ENCODE measurements around the gene ARID3B.

DNA sequence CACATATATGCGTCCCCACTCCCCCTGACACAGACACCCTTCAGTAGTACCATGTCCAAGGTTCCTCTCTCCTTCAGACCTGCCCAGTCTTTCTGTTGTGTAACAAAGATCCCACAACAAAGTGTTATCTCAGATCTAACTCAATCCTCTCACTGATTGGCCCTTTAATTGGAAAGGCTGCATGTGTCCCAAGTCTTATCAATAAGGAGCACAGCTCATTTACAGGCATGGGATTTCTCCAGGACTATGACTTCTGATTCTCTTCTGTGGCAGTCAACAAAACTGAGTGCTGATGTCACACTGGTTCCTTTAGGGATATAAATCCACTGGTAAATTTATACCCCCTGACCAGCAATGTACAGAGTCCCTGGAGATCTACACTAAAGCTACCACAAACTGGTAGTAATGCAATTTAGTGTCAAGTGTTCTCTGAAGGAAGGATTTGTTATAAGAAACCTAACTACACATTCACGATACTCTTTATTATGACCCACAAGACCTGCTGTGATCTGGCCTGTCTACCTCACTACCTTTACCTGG, 102.7 kb downstream of the ARID3B start:
- TF ChIP-seq, protein P1, sequence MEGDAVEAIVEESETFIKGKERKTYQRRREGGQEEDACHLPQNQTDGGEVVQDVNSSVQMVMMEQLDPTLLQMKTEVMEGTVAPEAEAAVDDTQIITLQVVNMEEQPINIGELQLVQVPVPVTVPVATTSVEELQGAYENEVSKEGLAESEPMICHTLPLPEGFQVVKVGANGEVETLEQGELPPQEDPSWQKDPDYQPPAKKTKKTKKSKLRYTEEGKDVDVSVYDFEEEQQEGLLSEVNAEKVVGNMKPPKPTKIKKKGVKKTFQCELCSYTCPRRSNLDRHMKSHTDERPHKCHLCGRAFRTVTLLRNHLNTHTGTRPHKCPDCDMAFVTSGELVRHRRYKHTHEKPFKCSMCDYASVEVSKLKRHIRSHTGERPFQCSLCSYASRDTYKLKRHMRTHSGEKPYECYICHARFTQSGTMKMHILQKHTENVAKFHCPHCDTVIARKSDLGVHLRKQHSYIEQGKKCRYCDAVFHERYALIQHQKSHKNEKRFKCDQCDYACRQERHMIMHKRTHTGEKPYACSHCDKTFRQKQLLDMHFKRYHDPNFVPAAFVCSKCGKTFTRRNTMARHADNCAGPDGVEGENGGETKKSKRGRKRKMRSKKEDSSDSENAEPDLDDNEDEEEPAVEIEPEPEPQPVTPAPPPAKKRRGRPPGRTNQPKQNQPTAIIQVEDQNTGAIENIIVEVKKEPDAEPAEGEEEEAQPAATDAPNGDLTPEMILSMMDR (conservative IDR thresholded peaks at IDR 0.05; ENCODE audit: low read depth, low read length), result no peak
- TF ChIP-seq RAD21 (IDR thresholded peaks at IDR 0.05; ENCODE audit: low read length) (no peak), POLR2A (IDR thresholded peaks at IDR 0.05; ENCODE audit: low read depth, low read length) (no peak), MAZ (IDR thresholded peaks at IDR 0.05; ENCODE audit: borderline replicate concordance, low read depth, low read length) (no peak)

Data from IMR-90 (cell line).